ENCODE data around the gene SRSF10.

The SRSF10 gene

DNA sequence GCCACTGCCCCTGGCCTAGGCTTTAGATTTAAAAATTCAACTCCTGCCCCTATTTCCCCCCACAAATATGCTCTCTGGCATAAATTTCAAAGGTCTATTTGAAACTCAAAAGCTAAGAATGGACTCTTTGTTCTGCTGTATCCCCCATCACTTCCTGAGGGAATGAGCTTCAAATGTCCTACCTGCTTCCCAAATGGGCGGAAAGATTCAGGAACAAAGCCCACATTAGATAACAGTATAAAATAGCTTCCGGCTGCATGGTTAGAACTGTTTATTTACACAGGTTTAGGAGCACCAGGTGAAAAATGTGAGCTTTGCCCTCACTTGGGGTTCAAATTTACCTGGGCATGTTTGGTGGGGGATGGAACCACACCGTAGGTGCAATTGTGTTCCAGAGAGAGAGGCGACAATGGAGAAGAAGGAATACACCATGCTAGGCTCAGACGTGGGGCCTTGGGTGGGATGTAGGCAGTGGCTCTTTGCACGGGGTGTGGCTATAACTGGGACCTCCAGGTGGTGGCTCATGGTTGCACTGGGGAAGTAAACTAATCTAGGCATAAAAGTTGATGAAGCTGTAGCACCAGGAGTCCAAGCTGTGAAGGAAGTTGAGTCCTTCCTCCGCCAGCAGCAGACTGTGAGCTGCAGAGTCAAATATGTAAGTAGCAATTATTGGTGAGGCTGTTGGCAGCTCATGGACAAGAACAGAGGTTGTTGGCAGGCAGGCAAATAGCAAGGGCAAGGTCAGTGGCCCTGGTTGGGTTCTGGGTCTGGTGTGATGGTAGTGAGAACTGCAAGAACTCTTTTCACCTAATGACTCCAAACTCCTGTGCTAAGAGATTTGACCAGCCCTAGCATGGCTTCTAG is 41.5 kb upstream of the SRSF10 start:
- ChIA-PET CTCF (interaction anchor here (0.6 kb wide), 1 partner anchor 908 kb away, joined by 3 read pairs; no protein-coding TSS in a partner anchor), POLR2A (interaction anchor here (1.3 to 1.5 kb wide), 2 partner anchors 41 to 62 kb away, joined by 5 to 7 read pairs; partner anchors contain the start of genes PNRC2 and SRSF10)
- H3K27ac ChIP-seq (ENCODE audit: extremely low read depth, low read depth, low read length): peak overlapping the region; percentile 1; the same call in 1 of the 2 replicates
- H3K4me3 ChIP-seq (ENCODE audit: low read depth, low read length): no peak overlapping the region
- H3K4me1 ChIP-seq (ENCODE audit: control insufficient read depth, insufficient read depth, low read length): peaks cover 9% of the 10 kb centered on the region
- TF ChIP-seq ZNF184 (tag by site-specific recombination; IDR thresholded peaks at IDR 0.05) (no peak), ZNF24 (tag by site-specific recombination; IDR thresholded peaks at IDR 0.05) (no peak), SP7 (tag by site-specific recombination; IDR thresholded peaks at IDR 0.05) (0 out of 2 replicates have a peak, but pooled peaks have one; percentile 18), ZBTB7A (tag by site-specific recombination; IDR thresholded peaks at IDR 0.05; ENCODE audit: low read depth) (no peak), ZNF600 (tag by site-specific recombination; IDR thresholded peaks at IDR 0.05) (0 out of 2 replicates have a peak, but pooled peaks have one; percentile 34), ZBTB17 (tag by site-specific recombination; IDR thresholded peaks at IDR 0.05) (0 out of 2 replicates have a peak, but pooled peaks have one; percentile 13), ZNF302 (tag by site-specific recombination; IDR thresholded peaks at IDR 0.05; ENCODE audit: low read depth) (no peak), GLIS1 (tag by site-specific recombination; IDR thresholded peaks at IDR 0.05) (peak; percentile 22; the same call in 1 of the 2 replicates)
- H3K36me3 ChIP-seq (ENCODE audit: control insufficient read depth in 2 of 2, insufficient read depth in 1 of 2, low read length in 2 of 2): no peaks in the 10 kb centered on the region
- no peaks in the 10 kb centered on the region for H3K9me3 ChIP-seq (ENCODE audit: control insufficient read depth, insufficient read depth, low read depth, low read length)

DNA sequence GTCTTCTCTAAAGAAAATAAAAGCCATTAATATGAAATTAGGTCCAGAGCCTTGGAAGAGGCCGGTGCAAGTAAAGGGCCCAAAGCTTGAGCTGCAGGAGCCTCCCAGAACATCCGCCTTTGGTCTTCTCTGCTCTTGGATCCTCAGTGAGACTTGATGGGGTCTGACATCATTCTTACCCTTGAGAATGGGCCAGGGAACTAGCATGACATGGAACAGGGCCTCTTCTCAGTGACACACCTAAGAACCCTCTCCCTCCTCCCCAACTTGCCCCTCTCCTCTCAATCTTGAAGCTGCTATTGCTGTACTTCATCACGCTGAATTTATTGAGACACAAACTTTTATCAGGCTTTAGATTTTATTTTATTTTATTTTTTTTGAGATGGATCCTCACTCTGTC is 40.3 kb upstream of the SRSF10 start:
- CTCF ChIA-PET: no interaction called here
- Histone ChIP-seq H3K4me1 (ENCODE audit: control insufficient read depth, insufficient read depth, low read length) (peaks cover 12% of the 10 kb centered on the region), H3K9me3 (ENCODE audit: control insufficient read depth, insufficient read depth, low read depth, low read length) (no peaks in the 10 kb centered on the region), H3K27ac (ENCODE audit: extremely low read depth, low read depth, low read length) (0 out of 2 replicates have a peak overlapping the region, but pooled peaks have one; percentile 14), H3K4me3 (ENCODE audit: low read depth, low read length) (no peak overlapping the region), H3K36me3 (ENCODE audit: control insufficient read depth in 2 of 2, insufficient read depth in 1 of 2, low read length in 2 of 2) (no peaks in the 10 kb centered on the region)
- peak; percentile 70 for TF ChIP-seq ZBTB20 (tag by site-specific recombination; IDR thresholded peaks at IDR 0.05)
- no peak for TF ChIP-seq ZFP3 (tag by site-specific recombination; IDR thresholded peaks at IDR 0.05; ENCODE audit: low read depth)
- POLR2A ChIA-PET: no interaction called here

DNA sequence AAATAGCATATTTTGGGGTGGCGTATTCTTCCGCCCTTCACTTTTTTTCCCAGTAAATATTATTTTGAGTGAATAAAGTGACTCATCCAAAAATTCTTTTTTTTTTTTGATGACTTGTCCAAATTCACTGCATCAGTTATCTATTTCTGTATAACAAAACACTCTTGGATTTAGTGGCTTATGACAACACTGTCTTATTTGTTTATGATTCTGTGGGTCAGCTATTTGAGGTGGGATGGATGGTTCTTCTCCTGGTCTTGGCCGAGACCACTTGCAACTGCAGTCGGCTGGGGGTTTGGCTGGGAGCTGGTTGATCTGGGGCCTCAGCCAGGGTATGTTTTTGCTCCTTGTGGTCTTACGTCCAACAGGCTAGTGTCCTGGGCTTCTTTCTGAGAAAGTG is 39.9 kb upstream of the SRSF10 start:
- no peak overlapping the region for H3K27ac ChIP-seq (ENCODE audit: extremely low read depth, low read depth, low read length)
- POLR2A ChIA-PET: interaction anchor here (2.0 kb wide), 1 partner anchor 10 kb away, joined by 8 read pairs; no protein-coding TSS in a partner anchor

More for the DNA sequence above, 39.9 kb upstream of the SRSF10 start:
- H3K36me3 ChIP-seq (ENCODE audit: control insufficient read depth in 2 of 2, insufficient read depth in 1 of 2, low read length in 2 of 2): no peaks in the 10 kb centered on the region
- CTCF ChIA-PET: no interaction called here
- no peaks in the 10 kb centered on the region for H3K9me3 ChIP-seq (ENCODE audit: control insufficient read depth, insufficient read depth, low read depth, low read length)
- H3K4me1 ChIP-seq (ENCODE audit: control insufficient read depth, insufficient read depth, low read length): peaks cover 12% of the 10 kb centered on the region
- no peak overlapping the region for H3K4me3 ChIP-seq (ENCODE audit: low read depth, low read length)
- TF ChIP-seq ZNF214 (tag by site-specific recombination; IDR thresholded peaks at IDR 0.05; ENCODE audit: borderline replicate concordance): no peak
- no peak for TF ChIP-seq OSR2 (tag by site-specific recombination; IDR thresholded peaks at IDR 0.05)
- TF ChIP-seq ZNF423 (tag by site-specific recombination; IDR thresholded peaks at IDR 0.05): no peak
- no peak for TF ChIP-seq ZNF48 (tag by site-specific recombination; IDR thresholded peaks at IDR 0.05)
- TF ChIP-seq ZBTB20 (tag by site-specific recombination; IDR thresholded peaks at IDR 0.05): no peak
- no peak for TF ChIP-seq SCRT2 (tag by site-specific recombination; IDR thresholded peaks at IDR 0.05)
- TF ChIP-seq MEIS1 (CRISPR knock-in tag; IDR thresholded peaks at IDR 0.05; ENCODE audit: borderline replicate concordance): no peak
- TF ChIP-seq, protein P1, sequence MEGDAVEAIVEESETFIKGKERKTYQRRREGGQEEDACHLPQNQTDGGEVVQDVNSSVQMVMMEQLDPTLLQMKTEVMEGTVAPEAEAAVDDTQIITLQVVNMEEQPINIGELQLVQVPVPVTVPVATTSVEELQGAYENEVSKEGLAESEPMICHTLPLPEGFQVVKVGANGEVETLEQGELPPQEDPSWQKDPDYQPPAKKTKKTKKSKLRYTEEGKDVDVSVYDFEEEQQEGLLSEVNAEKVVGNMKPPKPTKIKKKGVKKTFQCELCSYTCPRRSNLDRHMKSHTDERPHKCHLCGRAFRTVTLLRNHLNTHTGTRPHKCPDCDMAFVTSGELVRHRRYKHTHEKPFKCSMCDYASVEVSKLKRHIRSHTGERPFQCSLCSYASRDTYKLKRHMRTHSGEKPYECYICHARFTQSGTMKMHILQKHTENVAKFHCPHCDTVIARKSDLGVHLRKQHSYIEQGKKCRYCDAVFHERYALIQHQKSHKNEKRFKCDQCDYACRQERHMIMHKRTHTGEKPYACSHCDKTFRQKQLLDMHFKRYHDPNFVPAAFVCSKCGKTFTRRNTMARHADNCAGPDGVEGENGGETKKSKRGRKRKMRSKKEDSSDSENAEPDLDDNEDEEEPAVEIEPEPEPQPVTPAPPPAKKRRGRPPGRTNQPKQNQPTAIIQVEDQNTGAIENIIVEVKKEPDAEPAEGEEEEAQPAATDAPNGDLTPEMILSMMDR (tag by site-specific recombination; IDR thresholded peaks at IDR 0.05): no peak
